M059J (cell line): ENCODE measurements around the gene ADAMTS17. TPM values are rescaled to one million over a fixed set of nuclear protein-coding genes. Genes with fewer than 3 reads are reported as not detected.
"Not testable (repeated sequence)": the region's sequence is repeated elsewhere in the genome, so short reads cannot be mapped to it uniquely, and the experiment has no call there.

Experiments
- DNase-seq: peaks from one replicate; pipeline ENCODE4 v3.0.0-alpha.2; 2012; ENCODE audit warnings: low read depth
- total RNA-seq: library from RNA; depleted of rRNA; stranded (reverse); fragments of >200 nt; shearing (Covaris generic); gene quantifications from 2 replicates; pipeline ENCODE4 v1.2.3, GENCODE V29; 2014; rRNA removed

ADAMTS17 gene
- total RNA-seq, 1 experiment from 2014 or later, result 0.02 TPM

DNA sequence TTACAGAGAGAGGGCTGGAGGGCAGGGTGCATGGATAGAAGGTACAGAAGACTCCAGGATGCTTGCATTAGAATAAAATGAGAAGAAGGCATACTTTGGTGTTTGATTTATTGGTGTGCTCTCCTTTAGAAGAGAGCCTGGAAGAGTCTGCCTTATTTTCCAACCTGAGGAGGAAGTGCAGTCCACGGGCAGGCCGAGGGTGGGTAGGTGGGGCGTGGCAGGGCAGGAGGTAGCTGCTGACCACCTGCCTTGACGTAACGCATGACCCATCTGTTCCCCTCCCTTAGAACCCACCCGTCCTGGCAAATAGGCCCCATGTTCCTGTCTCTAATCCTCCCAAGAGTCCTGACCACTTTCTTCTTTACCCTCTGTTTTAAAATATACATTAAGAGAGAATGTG lies 386.2 kb downstream of the ADAMTS17 start:
- DNase-seq, result no peak

DNA sequence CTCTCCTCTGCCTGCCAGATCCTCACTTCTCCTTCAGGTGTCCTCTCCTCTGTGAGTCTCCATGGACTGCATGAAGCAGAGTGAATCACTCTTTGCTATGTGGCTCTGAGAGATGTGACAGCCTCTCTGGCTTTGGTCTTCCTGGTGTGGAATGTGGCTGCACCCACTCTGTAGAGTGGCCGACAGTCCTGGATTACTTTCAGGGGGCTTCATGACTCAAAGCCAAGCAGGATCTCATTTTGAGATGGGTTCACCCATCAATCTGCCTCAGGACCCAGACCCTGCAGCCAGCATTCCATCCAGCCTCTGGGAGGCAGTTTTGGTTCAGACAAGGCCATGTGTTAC lies 386.6 kb downstream of the ADAMTS17 start:
- no peak for DNase-seq

DNA sequence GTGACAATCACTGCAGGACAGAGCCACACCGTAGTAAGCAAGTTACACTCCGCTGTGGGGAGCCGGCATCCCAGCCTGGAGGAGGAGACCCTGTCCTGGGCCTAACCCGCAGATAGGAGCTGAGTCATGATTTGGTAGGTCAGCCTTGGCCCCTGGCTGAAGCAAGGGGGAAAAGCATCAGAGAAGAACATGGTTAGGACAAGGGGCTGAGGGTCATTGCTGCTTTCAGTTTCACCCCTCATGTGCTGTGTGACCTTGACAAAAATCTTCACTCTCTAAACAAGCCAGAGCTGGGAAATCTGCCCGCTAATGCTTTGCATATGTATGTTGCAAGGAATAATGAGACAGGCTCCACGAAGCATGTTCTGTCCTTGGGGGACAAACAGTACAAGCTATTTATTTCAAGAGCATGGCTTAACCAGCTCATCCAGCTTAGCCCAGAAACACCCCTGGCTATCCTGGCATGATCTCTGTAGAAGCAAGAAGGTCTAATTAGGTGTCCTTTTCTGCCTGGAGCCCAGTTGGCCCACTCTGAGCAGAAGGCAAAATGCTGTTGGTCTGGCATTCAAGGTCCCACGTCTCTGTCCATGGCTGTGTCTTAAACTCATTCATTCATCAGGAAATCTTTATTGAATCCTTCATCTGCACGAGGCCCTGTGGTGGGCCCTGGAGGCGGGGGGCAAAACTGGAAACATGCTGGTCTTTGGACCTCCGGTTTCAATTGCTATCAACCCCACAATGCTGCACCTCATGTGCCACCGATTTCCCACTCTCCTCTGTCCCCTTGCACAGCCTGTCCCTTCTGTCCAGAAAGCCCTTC lies 387.2 kb downstream of the ADAMTS17 start:
- peak; percentile 42 for DNase-seq

DNA sequence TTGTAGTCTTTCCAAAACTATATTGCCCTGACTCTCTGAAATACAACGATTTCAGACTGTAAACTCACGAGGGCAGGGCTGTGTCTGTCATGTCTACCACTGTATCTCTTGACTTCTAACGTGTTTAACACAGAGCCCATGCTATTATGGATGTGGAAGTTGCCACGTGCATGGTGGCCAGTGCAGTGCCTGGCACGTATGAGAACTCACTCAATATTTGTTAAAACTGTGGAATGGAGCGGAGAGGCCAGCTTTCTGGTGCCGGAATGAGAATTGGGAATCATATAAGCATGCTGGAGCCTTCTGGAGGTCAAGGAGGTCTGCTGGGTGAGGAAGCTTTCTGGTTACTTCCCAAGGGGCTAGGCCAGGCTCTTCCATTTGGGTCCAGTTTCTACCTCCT lies 387.9 kb downstream of the ADAMTS17 start:
- no peak for DNase-seq

DNA sequence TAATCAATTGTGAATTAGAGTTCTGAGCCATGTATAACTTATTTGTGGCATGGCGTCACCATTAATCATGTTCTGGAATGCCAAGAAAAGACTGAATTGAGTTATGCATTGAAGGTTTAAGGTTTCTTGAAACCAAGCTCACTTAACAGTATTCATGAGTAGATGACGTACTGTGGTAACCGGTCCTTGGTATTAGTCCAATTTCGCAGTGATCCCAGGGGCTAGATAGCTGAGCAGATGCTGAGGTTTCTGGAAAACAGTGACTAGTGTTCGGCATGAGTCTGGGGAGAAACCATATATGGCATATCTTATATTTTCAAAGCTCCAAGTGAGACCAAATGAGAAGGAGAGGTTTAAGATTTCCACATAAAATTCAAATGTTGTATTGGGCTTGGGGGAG lies 390.3 kb downstream of the ADAMTS17 start:
- DNase-seq, result peak; percentile 50

- DNase-seq, result no peak
Measured at GRCh38 chr15:99944131-99944530, 397.6 kb downstream of the ADAMTS17 start.

GRCh38 chr15:99943466-99943865 lies 398.3 kb downstream of the ADAMTS17 start:
- DNase-seq, result no peak

DNA sequence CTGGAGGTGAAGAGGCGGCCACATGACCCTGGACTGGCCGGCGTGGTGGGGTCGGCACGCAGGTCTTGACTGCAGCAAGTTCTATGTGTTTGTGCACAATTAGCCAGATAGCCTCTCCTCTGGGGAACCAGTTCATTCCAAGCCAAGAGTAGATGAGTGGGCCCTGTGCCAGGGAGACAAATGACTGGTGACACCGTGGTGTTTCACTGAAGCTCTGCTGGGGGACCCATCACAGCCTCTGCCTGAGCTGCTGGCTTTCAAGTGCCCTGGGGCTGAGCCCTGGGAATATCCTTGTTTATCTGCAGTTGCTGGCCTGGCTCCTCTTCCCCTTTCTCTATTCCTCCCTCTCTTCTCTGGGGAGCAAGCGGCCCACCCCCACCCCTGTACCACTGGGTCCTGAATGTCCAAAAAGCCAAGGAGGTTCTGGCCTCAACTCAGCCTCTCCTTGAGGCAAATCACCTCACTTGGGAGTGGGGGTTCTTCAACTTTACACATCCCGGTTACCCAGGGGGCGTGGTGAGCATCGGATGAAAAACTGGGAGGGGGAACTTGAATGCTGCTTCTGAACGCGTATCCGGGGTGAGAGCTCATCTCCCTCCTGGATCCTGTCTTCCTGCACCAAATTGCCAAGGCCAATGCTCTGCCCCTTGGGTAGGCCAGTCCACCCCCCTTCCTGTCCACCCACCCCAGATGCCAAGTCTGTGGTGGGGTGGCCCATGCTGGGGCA lies 408.9 kb downstream of the ADAMTS17 start:
- DNase-seq, result peak; percentile 15

DNA sequence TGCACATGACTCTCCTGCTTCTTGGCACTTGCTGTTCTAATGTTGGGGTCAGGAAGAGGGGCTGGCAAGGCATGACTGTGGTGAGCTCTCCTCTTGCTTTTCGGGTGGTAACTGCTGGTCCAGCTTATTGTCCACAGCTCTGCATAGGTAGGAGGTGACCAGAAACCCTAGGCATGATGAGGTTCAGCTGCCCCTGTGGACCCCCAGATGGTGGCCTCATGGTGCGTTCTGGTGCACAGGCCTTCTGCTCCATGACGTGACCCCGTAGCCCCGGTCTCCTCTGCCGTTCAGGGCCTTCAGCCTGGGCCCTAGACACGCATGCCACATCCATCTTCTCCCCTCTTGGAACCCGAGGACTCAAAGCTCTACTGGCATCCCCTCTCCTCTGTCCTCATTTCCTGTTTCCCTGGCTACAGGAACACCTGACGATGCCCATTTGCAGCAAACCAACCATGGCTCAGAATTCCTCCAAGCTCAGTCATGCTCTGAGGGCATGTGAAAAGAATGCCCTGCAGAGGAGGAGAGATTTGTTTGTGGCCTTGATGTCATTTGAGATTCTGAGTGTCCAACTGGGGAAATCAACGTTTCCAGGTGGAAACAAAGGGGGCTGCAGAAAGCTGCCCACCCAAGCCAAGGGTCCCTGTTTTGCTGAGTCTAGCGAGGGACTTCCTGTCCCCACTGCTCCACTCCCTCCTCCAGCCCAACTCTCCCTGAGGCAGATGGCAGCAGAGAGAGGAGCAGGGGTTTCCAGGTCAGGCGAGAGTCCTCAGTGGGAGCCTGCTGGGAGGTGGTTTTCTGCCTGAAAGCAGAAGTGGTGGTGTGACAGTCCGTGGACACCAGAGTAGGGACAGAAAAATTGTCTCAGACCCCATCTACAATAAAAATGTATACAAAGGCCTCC lies 409.8 kb downstream of the ADAMTS17 start:
- peak; percentile 73 for DNase-seq

- DNase-seq, result no peak
Measured at GRCh38 chr15:99930696-99931095, 411.1 kb downstream of the ADAMTS17 start.

- no peak for DNase-seq
Measured at GRCh38 chr15:99929266-99929665, 412.5 kb downstream of the ADAMTS17 start.

GRCh38 chr15:99928429-99928981 lies 413.3 kb downstream of the ADAMTS17 start:
- peak; percentile 59 for DNase-seq

DNA sequence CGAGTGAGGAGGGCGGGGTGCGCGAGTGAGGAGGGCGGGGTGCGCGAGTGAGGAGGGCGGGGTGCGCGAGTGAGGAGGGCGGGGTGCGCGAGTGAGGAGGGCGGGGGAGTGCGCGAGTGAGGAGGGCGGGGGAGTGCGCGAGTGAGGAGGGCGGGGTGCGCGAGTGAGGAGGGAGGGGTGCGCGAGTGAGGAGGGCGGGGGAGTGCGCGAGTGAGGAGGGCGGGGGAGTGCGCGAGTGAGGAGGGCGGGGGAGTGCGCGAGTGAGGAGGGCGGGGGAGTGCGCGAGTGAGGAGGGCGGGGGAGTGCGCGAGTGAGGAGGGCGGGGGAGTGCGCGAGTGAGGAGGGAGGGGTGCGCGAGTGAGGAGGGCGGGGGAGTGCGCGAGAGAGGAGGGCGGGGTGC lies 415.2 kb downstream of the ADAMTS17 start:
- not testable (repeated sequence) for DNase-seq

- DNase-seq, result peak; percentile 12
Measured at GRCh38 chr15:99925661-99926461, 415.9 kb downstream of the ADAMTS17 start.

- no peak for DNase-seq
Measured at GRCh38 chr15:99923711-99924110, 418.1 kb downstream of the ADAMTS17 start.

Other genes starting within 250 kb of the ADAMTS17 start
- gene CERS3, start 187.0 kb upstream of the ADAMTS17 start, total RNA-seq, result not detected in 2 replicates